Activated CD4-positive, alpha-beta T cell treated with anti-CD3 and anti-CD28 coated beads for 24 hours (primary cell): Measurements from ENCODE around the gene RTF2.
"Not testable (repeated sequence)": the region's sequence is repeated elsewhere in the genome, so short reads cannot be mapped to it uniquely, and the experiment has no call there.

Experiments
- DNase-seq, 2 donors: peaks; one replicate each; pipeline ENCODE4 v3.0.0-alpha.2; 2020; ENCODE audit warnings: low read depth in 2 of 2

Gene RTF2

GRCh38 chr20:56542489-56543030, 74.1 kb downstream of the RTF2 start:
- no peak for DNase-seq

- DNase-seq = no peak
Observed at GRCh38 chr20:56551571-56551970, 83.1 kb downstream of the RTF2 start.

GRCh38 chr20:56552911-56553629, 84.6 kb downstream of the RTF2 start:
- no peak for DNase-seq

- peak in 1 of 2 donors; percentile 4 for DNase-seq
Observed at GRCh38 chr20:56554869-56555268, 86.4 kb downstream of the RTF2 start.

- DNase-seq = no peak
Observed at GRCh38 chr20:56558968-56559367, 90.5 kb downstream of the RTF2 start.

GRCh38 chr20:56564526-56564925, 96.1 kb downstream of the RTF2 start:
- DNase-seq = not testable (repeated sequence)

- DNase-seq = no peak
Observed at GRCh38 chr20:56565511-56565910, 97.1 kb downstream of the RTF2 start.

- DNase-seq = no peak
Observed at GRCh38 chr20:56566621-56567020, 98.2 kb downstream of the RTF2 start.
